ENCODE data around the gene LMLN. TPM values are rescaled to one million over a fixed set of nuclear protein-coding genes. Genes with fewer than 3 reads are reported as not detected.

Gene LMLN
- total RNA-seq, 6 experiments from 2014 or later, result 4.8 to 8.1 (median 6.4) TPM

DNA sequence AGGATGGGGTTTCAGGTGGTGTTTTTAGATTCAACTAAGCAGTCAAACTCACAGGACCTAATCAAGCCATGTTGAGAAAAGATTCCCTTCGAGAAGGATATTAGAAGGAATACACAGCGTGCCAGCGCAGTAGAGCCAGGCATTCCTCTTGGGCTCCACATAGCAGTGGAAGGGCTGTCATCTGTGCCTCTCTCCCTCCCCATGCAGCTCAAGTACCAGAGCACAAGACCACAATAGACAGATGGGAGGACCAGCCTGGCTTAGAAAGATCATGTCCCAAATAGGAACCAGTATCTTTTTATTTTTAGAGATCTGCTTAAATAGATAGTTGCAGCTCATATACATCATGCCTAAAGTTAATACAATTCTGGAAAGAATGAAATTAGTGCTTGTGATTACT, 37.9 kb downstream of the LMLN start:
- no peaks in the 10 kb centered on the region for H3K4me1 Mint-ChIP-seq (ENCODE audit: low read depth)
- H3K4me3 Mint-ChIP-seq, result no peak overlapping the region
- no peaks in the 10 kb centered on the region; the same call in 1 of the 2 replicates for H3K27me3 Mint-ChIP-seq (ENCODE audit: insufficient read depth)
- no peaks in the 10 kb centered on the region for H3K36me3 Mint-ChIP-seq (ENCODE audit: low read depth)
- TF ChIP-seq, protein P1, sequence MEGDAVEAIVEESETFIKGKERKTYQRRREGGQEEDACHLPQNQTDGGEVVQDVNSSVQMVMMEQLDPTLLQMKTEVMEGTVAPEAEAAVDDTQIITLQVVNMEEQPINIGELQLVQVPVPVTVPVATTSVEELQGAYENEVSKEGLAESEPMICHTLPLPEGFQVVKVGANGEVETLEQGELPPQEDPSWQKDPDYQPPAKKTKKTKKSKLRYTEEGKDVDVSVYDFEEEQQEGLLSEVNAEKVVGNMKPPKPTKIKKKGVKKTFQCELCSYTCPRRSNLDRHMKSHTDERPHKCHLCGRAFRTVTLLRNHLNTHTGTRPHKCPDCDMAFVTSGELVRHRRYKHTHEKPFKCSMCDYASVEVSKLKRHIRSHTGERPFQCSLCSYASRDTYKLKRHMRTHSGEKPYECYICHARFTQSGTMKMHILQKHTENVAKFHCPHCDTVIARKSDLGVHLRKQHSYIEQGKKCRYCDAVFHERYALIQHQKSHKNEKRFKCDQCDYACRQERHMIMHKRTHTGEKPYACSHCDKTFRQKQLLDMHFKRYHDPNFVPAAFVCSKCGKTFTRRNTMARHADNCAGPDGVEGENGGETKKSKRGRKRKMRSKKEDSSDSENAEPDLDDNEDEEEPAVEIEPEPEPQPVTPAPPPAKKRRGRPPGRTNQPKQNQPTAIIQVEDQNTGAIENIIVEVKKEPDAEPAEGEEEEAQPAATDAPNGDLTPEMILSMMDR (IDR thresholded peaks at IDR 0.05), result no peak
- H3K9me3 Mint-ChIP-seq, result no peaks in the 10 kb centered on the region
- no peak for DNase-seq
- H3K27ac Mint-ChIP-seq, result no peak overlapping the region

DNA sequence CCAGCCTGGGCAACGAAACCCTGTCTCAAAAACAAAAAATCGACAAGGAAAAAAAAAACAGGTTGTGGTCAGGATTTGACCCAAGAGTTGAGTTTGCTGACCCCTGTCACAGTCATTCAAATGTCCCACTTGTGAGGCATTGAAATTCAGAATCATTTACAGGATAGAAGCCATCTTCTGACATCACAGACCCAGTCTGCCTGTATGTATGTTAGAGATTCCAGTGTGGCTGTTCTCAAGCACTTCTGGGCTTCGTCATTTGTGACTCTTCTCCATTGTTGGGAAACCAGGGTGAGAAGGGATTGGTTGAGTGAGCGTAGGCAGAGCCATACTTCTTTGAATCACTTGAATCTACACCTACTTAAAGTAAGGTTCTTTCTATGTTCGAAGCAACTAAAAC, 57.1 kb downstream of the LMLN start:
- no peaks in the 10 kb centered on the region for H3K27me3 Mint-ChIP-seq (ENCODE audit: insufficient read depth)
- no peaks in the 10 kb centered on the region for H3K4me1 Mint-ChIP-seq (ENCODE audit: low read depth)
- H3K4me3 Mint-ChIP-seq, result no peak overlapping the region
- no peaks in the 10 kb centered on the region for H3K9me3 Mint-ChIP-seq
- H3K36me3 Mint-ChIP-seq (ENCODE audit: low read depth), result no peaks in the 10 kb centered on the region
- no peak for DNase-seq
- H3K27ac Mint-ChIP-seq, result no peak overlapping the region
- TF ChIP-seq, protein P1 (IDR thresholded peaks at IDR 0.05), result no peak

GRCh38 chr3:198018416-198018815, 58.4 kb downstream of the LMLN start:
- Mint-ChIP-seq H3K27me3 (ENCODE audit: insufficient read depth) (no peaks in the 10 kb centered on the region; the same call in 1 of the 2 replicates), H3K36me3 (ENCODE audit: low read depth) (no peaks in the 10 kb centered on the region), H3K9me3 (no peaks in the 10 kb centered on the region), H3K27ac (no peak overlapping the region), H3K4me3 (no peak overlapping the region), H3K4me1 (ENCODE audit: low read depth) (no peaks in the 10 kb centered on the region)
- DNase-seq, result no peak
- TF ChIP-seq, protein P1 (IDR thresholded peaks at IDR 0.05), result no peak

DNA sequence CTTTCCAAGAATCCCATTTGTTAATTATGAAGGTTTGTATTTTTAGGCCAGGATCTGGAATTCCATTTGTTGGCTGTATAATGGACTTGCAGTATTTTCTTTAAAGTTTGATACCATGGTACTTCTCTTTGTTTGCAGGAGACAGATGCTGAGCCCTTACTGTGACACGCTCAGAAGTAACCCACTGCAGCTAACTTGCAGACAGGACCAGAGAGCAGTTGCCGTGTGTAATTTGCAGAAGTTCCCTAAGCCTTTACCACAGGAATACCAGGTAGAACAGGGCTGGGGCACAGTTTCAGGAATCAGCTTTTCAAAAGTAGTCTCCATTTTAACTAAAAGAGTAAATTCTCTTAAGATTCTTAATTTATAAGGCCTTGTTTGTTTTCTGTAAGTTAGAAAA, 59.1 kb downstream of the LMLN start:
- TF ChIP-seq, protein P1 (IDR thresholded peaks at IDR 0.05), result no peak
- H3K27me3 Mint-ChIP-seq (ENCODE audit: insufficient read depth), result no peaks in the 10 kb centered on the region; the same call in 1 of the 2 replicates
- no peaks in the 10 kb centered on the region for H3K9me3 Mint-ChIP-seq
- no peaks in the 10 kb centered on the region for H3K4me1 Mint-ChIP-seq (ENCODE audit: low read depth)
- H3K27ac Mint-ChIP-seq, result no peak overlapping the region
- no peak overlapping the region for H3K4me3 Mint-ChIP-seq
- H3K36me3 Mint-ChIP-seq (ENCODE audit: low read depth), result no peaks in the 10 kb centered on the region
- no peak for DNase-seq

GRCh38 chr3:198021320-198021719, 61.3 kb downstream of the LMLN start:
- Mint-ChIP-seq H3K27ac (no peak overlapping the region), H3K4me3 (no peak overlapping the region), H3K36me3 (ENCODE audit: low read depth) (no peaks in the 10 kb centered on the region), H3K27me3 (ENCODE audit: insufficient read depth) (no peaks in the 10 kb centered on the region; the same call in 1 of the 2 replicates), H3K9me3 (no peaks in the 10 kb centered on the region), H3K4me1 (ENCODE audit: low read depth) (no peaks in the 10 kb centered on the region)
- DNase-seq, result no peak
- TF ChIP-seq, protein P1 (IDR thresholded peaks at IDR 0.05), result no peak

DNA sequence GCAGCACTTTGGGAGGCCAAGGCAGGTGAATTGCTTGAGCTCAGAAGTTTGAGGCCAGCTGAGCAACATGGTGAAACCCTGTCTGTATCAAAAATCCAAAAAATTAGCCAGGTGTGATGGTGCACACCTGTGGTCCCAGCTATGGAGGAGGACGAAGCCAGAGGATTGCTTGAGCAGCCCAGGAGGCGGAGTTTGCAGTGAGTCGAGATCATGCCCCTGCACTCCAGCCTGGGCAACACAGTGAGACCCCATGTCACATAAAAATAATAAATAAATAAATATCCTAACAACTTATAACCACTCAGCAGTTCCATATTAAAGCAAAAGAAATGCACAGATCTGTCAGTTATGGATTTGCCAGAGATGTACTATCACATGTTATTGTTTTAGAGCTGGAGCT, 62.6 kb downstream of the LMLN start:
- Mint-ChIP-seq H3K36me3 (ENCODE audit: low read depth) (no peaks in the 10 kb centered on the region), H3K4me3 (no peak overlapping the region), H3K4me1 (ENCODE audit: low read depth) (no peaks in the 10 kb centered on the region), H3K9me3 (no peaks in the 10 kb centered on the region), H3K27ac (no peak overlapping the region), H3K27me3 (ENCODE audit: insufficient read depth) (no peaks in the 10 kb centered on the region; the same call in 1 of the 2 replicates)
- TF ChIP-seq, protein P1 (IDR thresholded peaks at IDR 0.05), result no peak
- DNase-seq, result no peak
